Fibroblast of villous mesenchyme (primary cell): ENCODE data around the gene KCNAB1. TPM values are rescaled to one million over a fixed set of nuclear protein-coding genes. Genes with fewer than 3 reads are reported as not detected.

ENCODE experiments used
- DNase-seq: peaks from one replicate; pipeline ENCODE4 v3.0.0-alpha.2; 2010; ENCODE audit warnings: low read depth
- H3K4me3 ChIP-seq: 2 replicates; pipeline ENCODE4 v1.5.1; 2011; ENCODE audit warnings: low read depth, mild to moderate bottlenecking, low read length
- CTCF ChIP-seq: IDR thresholded peaks from 2 replicates; pipeline ENCODE4 v1.5.1; 2012; ENCODE audit warnings: low read depth, mild to moderate bottlenecking, low read length; ENCODE audit not compliant: insufficient read depth
- total RNA-seq: library from RNA; depleted of rRNA; stranded (reverse); fragments of >200 nt; gene quantifications from 2 replicates; pipeline ENCODE4 v1.2.3, GENCODE V29; 2012

KCNAB1 gene
- total RNA-seq, 1 donor: not detected

GRCh38 chr3:156349111-156349510, 228.7 kb downstream of the KCNAB1 start:
- TF ChIP-seq CTCF: no peak
- DNase-seq: no peak
- H3K4me3 ChIP-seq: no peak overlapping the region

- no peak for TF ChIP-seq CTCF
- no peak overlapping the region for H3K4me3 ChIP-seq
- no peak for DNase-seq
These were observed 229.6 kb downstream of the KCNAB1 start for GRCh38 chr3:156349978-156350377.

GRCh38 chr3:156350781-156351180, 230.4 kb downstream of the KCNAB1 start:
- H3K4me3 ChIP-seq: no peak overlapping the region
- no peak for DNase-seq
- no peak for TF ChIP-seq CTCF

- H3K4me3 ChIP-seq: no peak overlapping the region
- no peak for TF ChIP-seq CTCF
- no peak for DNase-seq
These were observed 231.4 kb downstream of the KCNAB1 start for GRCh38 chr3:156351783-156352182.

GRCh38 chr3:156352728-156353127, 232.3 kb downstream of the KCNAB1 start:
- TF ChIP-seq CTCF: no peak
- no peak overlapping the region for H3K4me3 ChIP-seq
- no peak for DNase-seq

- TF ChIP-seq CTCF: no peak
- no peak for DNase-seq
- no peak overlapping the region for H3K4me3 ChIP-seq
These were observed 233.2 kb downstream of the KCNAB1 start for GRCh38 chr3:156353563-156353962.
